Endothelial cell of umbilical vein (primary cell): Measurements from ENCODE around the gene SLC6A9. TPM values are rescaled to one million over a fixed set of nuclear protein-coding genes. Genes with fewer than 3 reads are reported as not detected.

Experiments used
- BruUV-seq: library from RNA; stranded (reverse); fragments of 400-500 nt; replicated peaks from 2 replicates; lab custom pipeline; 2021; lab: Mats Ljungman, UMichigan
- CTCF ChIA-PET: fragments of 300-600, 350-600 bp; sonication (Branson Sonifier 250); formaldehyde crosslinking; loops from one replicate; lab custom pipeline; 2021; ENCODE audit warnings: antibody characterized with exemption, inconsistent platforms; lab: Charles Lee
- POLR2A ChIA-PET: fragments of 300-600, 350-600 bp; sonication (Branson Sonifier 250); formaldehyde crosslinking; loops from one replicate; lab custom pipeline; 2021; ENCODE audit warnings: antibody characterized with exemption, inconsistent platforms; lab: Charles Lee
- DNase-seq: peaks from one replicate; pipeline ENCODE4 v3.0.0-alpha.2; 2011; ENCODE audit warnings: low read depth, low spot score
- FAIRE-seq: peaks from 2 replicates; lab custom pipeline; 2011; peaks lifted over from hg19 to GRCh38; lab: Jason Lieb, UNC
- H2AFZ ChIP-seq: 2 replicates; pipeline ENCODE4 v1.6.0; 2012; ENCODE audit warnings: low read depth, low read length, control low read depth, inconsistent platforms
- H3K27ac ChIP-seq: 2 replicates; pipeline ENCODE4 v1.5.1; 2011; ENCODE audit warnings: low read depth, mild to moderate bottlenecking, control low read depth, low read length, moderate library complexity; ENCODE audit not compliant: insufficient read depth
- H3K27me3 ChIP-seq, 2 experiments: 2 replicates each; pipeline versions ENCODE4 v1.6.0 to v1.6.1; 2011; ENCODE audit warnings: low read length in 2 of 2, mixed read lengths in 1 of 2; ENCODE audit not compliant: control insufficient read depth in 2 of 2, insufficient read depth in 2 of 2
- H3K36me3 ChIP-seq, 2 experiments: 2 replicates in 1 of 2; 3 replicates in 1 of 2; pipeline ENCODE4 v1.5.1; 2011; ENCODE audit warnings: low read length in 2 of 2, mild to moderate bottlenecking in 1 of 2, moderate library complexity in 1 of 2; ENCODE audit not compliant: control insufficient read depth in 2 of 2, insufficient read depth in 2 of 2; ENCODE audit errors: extremely low read depth in 1 of 2
- H3K4me1 ChIP-seq: 3 replicates; pipeline ENCODE4 v1.5.1; 2011; ENCODE audit warnings: mild to moderate bottlenecking, low read length; ENCODE audit not compliant: control insufficient read depth, insufficient read depth; ENCODE audit errors: extremely low read depth
- H3K4me2 ChIP-seq: 2 replicates; pipeline ENCODE4 v1.6.1; 2011; ENCODE audit warnings: low read length, control low read depth, mixed read lengths; ENCODE audit not compliant: insufficient read depth
- H3K4me3 ChIP-seq, 3 experiments: fragments of 200-600 bp in 1 of 3; sonication (generic), shearing (Covaris generic) in 1 of 3; replicated peaks in 1 of 3; 2 replicates each; pipeline ENCODE4 v1.5.1; 2011 to 2016; ENCODE audit warnings: control low read depth in 3 of 3, low read length in 3 of 3, mild to moderate bottlenecking in 2 of 3, inconsistent platforms in 1 of 3, low read depth in 1 of 3, moderate library complexity in 1 of 3; ENCODE audit not compliant: insufficient read depth in 1 of 3
- H3K79me2 ChIP-seq: 2 replicates; pipeline ENCODE4 v1.6.0; 2012; ENCODE audit warnings: low read length, inconsistent platforms; ENCODE audit not compliant: control insufficient read depth, insufficient read depth
- H3K9ac ChIP-seq: replicated peaks from 2 replicates; pipeline ENCODE3; 2011; ENCODE audit warnings: low read length, control low read depth; ENCODE audit not compliant: insufficient read depth; ENCODE audit errors: extremely low read depth
- H3K9me1 ChIP-seq: replicated peaks from 3 replicates; pipeline ENCODE4 v1.6.0; 2011; ENCODE audit warnings: mild to moderate bottlenecking, low read length; ENCODE audit not compliant: control insufficient read depth, insufficient read depth; ENCODE audit errors: extremely low read depth
- H3K9me3 ChIP-seq: replicated peaks from 2 replicates; pipeline ENCODE4 v1.5.1; 2012; ENCODE audit warnings: low read length, inconsistent platforms; ENCODE audit not compliant: control insufficient read depth, insufficient read depth
- H4K20me1 ChIP-seq: replicated peaks from 2 replicates; pipeline ENCODE3; 2011; ENCODE audit warnings: mild to moderate bottlenecking, low read length; ENCODE audit not compliant: control insufficient read depth, insufficient read depth; ENCODE audit errors: extremely low read depth
- EZH2 ChIP-seq: IDR thresholded peaks from 2 replicates; pipeline ENCODE4 v1.6.1; 2012; ENCODE audit warnings: borderline replicate concordance, low read depth, mild to moderate bottlenecking, moderate library complexity, low read length, inconsistent platforms; ENCODE audit not compliant: severe bottlenecking
- FOS ChIP-seq: IDR thresholded peaks from 2 replicates; pipeline ENCODE4 v1.6.1; 2011; ENCODE audit warnings: mild to moderate bottlenecking, low read length, moderate library complexity, borderline replicate concordance; ENCODE audit not compliant: insufficient read depth
- GATA2 ChIP-seq: IDR thresholded peaks from 2 replicates; pipeline ENCODE4 v1.7.0; 2011; ENCODE audit warnings: low read depth, mild to moderate bottlenecking, moderate library complexity, mixed read lengths, low read length; ENCODE audit not compliant: insufficient read length, insufficient read depth
- JUN ChIP-seq: IDR thresholded peaks from 2 replicates; pipeline ENCODE4 v1.6.1; 2011; ENCODE audit warnings: borderline replicate concordance, low read depth; ENCODE audit not compliant: insufficient read length, insufficient read depth
- MYC ChIP-seq: IDR thresholded peaks from one replicate; pipeline ENCODE4 v1.6.1; 2011; ENCODE audit warnings: mild to moderate bottlenecking, low read depth, low read length
- POLR2A ChIP-seq: IDR thresholded peaks from 2 replicates; pipeline ENCODE4 v1.6.1; 2012; ENCODE audit warnings: low read depth, mild to moderate bottlenecking, control low read depth, low read length
- POLR2AphosphoS5 ChIP-seq: IDR thresholded peaks from 2 replicates; pipeline ENCODE4 v1.6.1; 2012; ENCODE audit warnings: low read depth, mild to moderate bottlenecking, control low read depth, low read length, moderate library complexity; ENCODE audit not compliant: insufficient read depth
- dilution Hi-C: fragments of 300-500 bp; cut with MboI; formaldehyde crosslinking; loops from one replicate; pipeline ENCODE4 v1.15.0; 2019; ENCODE audit warnings: low sequenced_read_pairs; ENCODE audit not compliant: extremely low pct_ligation_motif_present
- intact Hi-C: fragments of 100-400 bp; cut with micrococcal nuclease; formaldehyde crosslinking; loops from one replicate; pipeline ENCODE4 v1.10.0; 2022
- polyA plus RNA-seq, 4 experiments: library from polyadenylated mRNA; depleted of rRNA in 3 of 4; stranded (reverse) in 3 of 4; unstranded in 1 of 4; fragments of >200 nt; gene quantifications; 2 replicates each; pipeline versions ENCODE4 v1.2.1 to v1.2.3, GENCODE V29; 2011 to 2012; ENCODE audit warnings: missing spikeins in 1 of 4
- total RNA-seq: library from RNA; stranded (reverse); gene quantifications from 2 replicates; pipeline ENCODE4 v1.2.3, GENCODE V29; 2021
- TF ChIP-seq, protein P1 (sequence below): IDR thresholded peaks from 2 replicates; pipeline ENCODE4 v1.6.1; 2011; ENCODE audit not compliant: insufficient read depth, insufficient read length
- TF ChIP-seq, protein P2 (sequence below), 2 donors: IDR thresholded peaks; 1 replicate in 1 of 2; 2 replicates in 1 of 2; pipeline ENCODE4 v1.5.1; 2011; ENCODE audit warnings: low read length in 2 of 2, mild to moderate bottlenecking in 2 of 2, moderate library complexity in 2 of 2, control low read depth in 1 of 2, inconsistent platforms in 1 of 2, low read depth in 1 of 2; ENCODE audit not compliant: insufficient read depth in 1 of 2; ENCODE audit errors: extremely low read depth in 1 of 2

The SLC6A9 gene
- total and polyA plus RNA-seq, 2 donors (not counting 3 experiments of a cell fraction or from before 2014, with no cell fraction given) = 0.80 to 1.5 TPM

DNA sequence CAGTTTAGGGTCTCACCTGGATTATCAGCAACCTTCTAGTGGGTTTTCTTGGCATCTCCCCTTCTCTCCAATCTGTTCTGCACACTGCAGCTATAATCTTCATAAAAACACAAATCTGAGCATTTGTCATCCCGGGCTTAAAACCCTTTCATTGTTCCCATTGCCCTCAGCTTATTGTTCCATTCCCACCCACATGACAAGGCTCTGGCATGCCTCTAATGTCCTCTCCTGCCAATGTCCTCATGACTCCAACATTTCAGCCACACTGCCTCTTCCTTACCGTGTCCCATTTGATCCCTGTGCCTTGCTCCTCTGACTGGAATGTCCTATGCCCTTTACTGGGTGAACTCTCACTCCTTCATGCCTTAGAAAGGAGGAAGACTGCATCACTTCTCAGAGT is 68.9 kb downstream of the SLC6A9 start:
- Histone ChIP-seq H3K9ac (no peak overlapping the region), H3K9me1 (no peaks in the 10 kb centered on the region), H3K9me3 (no peaks in the 10 kb centered on the region), H3K27ac (no peak overlapping the region), H3K36me3 (peaks cover 5 to 33% of the 10 kb centered on the region in 2 experiments), H4K20me1 (no peaks in the 10 kb centered on the region), H2AFZ (no peak overlapping the region), H3K27me3 (no peaks in the 10 kb centered on the region), H3K4me2 (no peak overlapping the region), H3K79me2 (no peaks in the 10 kb centered on the region), H3K4me1 (no peaks in the 10 kb centered on the region), H3K4me3 (no peak overlapping the region)
- TF ChIP-seq JUN (no peak), EZH2 (no peak), FOS (no peak), POLR2A (no peak), POLR2AphosphoS5 (no peak), MYC (no peak), GATA2 (no peak)
- TF ChIP-seq, protein P1, sequence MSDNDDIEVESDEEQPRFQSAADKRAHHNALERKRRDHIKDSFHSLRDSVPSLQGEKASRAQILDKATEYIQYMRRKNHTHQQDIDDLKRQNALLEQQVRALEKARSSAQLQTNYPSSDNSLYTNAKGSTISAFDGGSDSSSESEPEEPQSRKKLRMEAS = no peak
- TF ChIP-seq, protein P2, sequence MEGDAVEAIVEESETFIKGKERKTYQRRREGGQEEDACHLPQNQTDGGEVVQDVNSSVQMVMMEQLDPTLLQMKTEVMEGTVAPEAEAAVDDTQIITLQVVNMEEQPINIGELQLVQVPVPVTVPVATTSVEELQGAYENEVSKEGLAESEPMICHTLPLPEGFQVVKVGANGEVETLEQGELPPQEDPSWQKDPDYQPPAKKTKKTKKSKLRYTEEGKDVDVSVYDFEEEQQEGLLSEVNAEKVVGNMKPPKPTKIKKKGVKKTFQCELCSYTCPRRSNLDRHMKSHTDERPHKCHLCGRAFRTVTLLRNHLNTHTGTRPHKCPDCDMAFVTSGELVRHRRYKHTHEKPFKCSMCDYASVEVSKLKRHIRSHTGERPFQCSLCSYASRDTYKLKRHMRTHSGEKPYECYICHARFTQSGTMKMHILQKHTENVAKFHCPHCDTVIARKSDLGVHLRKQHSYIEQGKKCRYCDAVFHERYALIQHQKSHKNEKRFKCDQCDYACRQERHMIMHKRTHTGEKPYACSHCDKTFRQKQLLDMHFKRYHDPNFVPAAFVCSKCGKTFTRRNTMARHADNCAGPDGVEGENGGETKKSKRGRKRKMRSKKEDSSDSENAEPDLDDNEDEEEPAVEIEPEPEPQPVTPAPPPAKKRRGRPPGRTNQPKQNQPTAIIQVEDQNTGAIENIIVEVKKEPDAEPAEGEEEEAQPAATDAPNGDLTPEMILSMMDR (IDR thresholded peaks at IDR 0.05; ENCODE audit: extremely low read depth in 1 of 2, insufficient read depth in 1 of 2, low read depth in 1 of 2, low read length in 2 of 2) = no peak
- no TSS peak for BruUV-seq
- ChIA-PET CTCF (no interaction called here), POLR2A (no interaction called here)
- DNase-seq (no peak), FAIRE-seq (no peak)
- intact Hi-C loops = no loop called here
- dilution Hi-C loops = no loop called here
